OCI-LY3 (cell line): Measurements from ENCODE around the gene LMO3.

Experiments used
- EZH2phosphoT487 ChIP-seq: fragments of 200-600 bp; shearing (Covaris generic); IDR thresholded peaks from 2 replicates; pipeline ENCODE4 v1.6.1; 2018; ENCODE audit warnings: antibody characterized with exemption, mixed run types, low read depth
- TF ChIP-seq, protein P1 (sequence below): fragments of 200-600, 300-600 bp; sonication (generic); IDR thresholded peaks from 2 replicates; pipeline ENCODE4 v1.5.1; 2014; ENCODE audit warnings: antibody characterized with exemption, low read length, low read depth

DNA sequence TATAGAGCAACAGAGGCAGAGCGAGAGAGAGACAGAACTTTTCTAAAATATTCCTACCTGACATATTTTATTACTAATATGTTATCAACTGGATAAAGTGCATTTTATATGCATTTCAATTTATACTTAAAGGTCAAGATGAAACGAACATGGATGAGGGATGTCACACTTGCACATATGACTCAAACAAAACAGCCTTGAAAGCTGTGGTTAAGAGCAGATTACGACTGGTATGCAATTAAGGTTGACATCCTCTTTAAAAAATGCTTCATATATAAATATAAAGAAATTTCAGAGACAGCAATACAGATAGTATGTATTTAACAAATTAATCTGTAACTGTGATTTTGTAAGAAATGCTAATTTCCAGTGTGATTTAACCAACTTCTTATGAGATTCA is 52.5 kb downstream of the LMO3 start:
- TF ChIP-seq, protein P1, sequence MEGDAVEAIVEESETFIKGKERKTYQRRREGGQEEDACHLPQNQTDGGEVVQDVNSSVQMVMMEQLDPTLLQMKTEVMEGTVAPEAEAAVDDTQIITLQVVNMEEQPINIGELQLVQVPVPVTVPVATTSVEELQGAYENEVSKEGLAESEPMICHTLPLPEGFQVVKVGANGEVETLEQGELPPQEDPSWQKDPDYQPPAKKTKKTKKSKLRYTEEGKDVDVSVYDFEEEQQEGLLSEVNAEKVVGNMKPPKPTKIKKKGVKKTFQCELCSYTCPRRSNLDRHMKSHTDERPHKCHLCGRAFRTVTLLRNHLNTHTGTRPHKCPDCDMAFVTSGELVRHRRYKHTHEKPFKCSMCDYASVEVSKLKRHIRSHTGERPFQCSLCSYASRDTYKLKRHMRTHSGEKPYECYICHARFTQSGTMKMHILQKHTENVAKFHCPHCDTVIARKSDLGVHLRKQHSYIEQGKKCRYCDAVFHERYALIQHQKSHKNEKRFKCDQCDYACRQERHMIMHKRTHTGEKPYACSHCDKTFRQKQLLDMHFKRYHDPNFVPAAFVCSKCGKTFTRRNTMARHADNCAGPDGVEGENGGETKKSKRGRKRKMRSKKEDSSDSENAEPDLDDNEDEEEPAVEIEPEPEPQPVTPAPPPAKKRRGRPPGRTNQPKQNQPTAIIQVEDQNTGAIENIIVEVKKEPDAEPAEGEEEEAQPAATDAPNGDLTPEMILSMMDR, result no peak
- TF ChIP-seq EZH2phosphoT487, result no peak
